Measurements from ENCODE around the gene DNAH1.

The DNAH1 gene

DNA sequence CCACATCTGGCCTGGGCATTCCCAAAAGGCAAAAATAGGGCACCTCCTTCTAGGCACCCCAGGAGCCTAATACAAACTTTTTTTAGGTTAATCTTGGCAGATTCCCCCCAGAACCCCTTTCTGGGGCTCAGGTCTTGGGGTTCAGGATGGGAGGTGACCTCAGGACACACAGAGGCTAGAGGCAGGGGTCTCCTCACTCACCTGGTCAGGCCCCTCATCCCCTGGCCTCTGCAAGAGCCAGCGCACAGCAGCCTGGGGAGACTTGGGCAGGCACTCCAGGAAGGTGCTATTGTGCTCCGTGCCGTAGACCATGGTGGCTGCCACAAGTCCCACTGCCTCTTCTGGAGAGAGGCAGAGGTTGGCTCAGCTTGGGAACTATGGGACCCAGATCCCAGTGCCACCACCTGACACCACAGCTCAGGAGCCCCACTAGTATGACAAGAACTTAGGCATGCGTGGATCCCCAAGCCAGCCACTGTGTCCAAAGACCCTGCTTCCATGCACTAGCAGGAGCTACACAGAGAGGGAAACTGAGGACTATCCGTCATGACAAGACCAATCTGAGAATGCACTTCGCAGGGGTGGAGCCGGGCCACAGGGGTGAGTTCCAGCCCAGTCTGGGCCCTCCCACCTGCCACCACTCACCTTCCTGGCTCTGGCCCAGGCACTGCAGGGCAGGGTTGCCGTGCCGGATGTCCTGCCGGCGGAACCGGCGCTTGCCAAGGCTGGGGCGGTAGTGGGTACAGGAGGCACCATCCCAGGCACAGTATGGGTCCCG is 121.4 kb downstream of the DNAH1 start:
- no peak for DNase-seq

DNA sequence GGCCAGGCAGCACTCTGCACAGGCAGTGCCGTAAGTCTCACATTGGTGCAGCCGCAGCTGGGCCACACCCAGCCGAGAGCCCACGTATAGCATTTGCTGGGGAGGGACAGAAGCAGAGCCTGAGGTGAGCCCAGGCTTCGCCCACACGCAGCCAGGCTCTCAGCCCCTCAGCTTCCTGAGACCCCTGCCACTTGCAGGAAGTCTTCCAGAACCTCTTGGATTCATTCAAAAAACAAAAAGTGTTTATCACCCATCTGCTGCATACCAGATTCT is 121.9 kb downstream of the DNAH1 start:
- no peak for DNase-seq

DNA sequence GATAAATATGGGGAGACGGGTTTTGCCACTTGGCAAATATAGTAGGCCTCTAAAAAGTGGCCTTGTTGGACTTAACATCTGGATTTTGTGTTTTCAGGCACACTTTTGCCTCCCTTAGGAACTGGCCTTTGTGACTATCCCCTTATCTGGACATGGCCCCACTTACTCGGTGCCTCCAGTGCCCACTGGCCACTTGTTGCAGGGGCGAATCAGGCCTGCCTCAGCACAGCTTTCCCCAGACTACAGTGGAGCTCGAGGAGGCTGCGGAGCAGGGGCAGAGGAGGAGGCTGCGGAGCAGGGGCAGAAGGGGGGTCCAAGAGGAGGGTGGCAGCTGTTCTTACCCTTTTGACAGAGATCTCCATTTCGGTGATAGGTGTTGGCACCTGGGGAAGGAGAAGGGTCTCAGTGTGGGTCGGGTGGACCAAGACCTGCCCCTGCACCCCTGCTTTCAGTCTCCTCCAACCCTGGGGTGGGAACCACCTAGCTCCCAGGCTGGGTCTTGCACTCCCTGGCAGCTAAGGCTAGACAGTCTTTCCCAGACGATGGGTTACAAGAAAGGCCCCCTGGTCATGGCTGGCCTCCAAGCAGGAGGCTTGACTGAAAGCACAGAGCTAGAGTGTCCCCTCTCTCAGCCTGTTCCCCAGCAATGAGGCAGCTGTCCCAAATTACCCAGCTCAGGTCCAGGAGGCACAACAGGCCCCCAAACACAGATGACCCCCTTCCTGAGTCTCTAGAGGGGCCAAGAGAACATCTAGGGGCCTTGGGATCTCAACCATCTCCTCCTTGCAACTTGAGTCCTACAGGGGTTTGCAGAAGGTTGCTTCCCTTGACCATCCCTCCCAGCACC is 122.7 kb downstream of the DNAH1 start:
- DNase-seq = no peak

DNA sequence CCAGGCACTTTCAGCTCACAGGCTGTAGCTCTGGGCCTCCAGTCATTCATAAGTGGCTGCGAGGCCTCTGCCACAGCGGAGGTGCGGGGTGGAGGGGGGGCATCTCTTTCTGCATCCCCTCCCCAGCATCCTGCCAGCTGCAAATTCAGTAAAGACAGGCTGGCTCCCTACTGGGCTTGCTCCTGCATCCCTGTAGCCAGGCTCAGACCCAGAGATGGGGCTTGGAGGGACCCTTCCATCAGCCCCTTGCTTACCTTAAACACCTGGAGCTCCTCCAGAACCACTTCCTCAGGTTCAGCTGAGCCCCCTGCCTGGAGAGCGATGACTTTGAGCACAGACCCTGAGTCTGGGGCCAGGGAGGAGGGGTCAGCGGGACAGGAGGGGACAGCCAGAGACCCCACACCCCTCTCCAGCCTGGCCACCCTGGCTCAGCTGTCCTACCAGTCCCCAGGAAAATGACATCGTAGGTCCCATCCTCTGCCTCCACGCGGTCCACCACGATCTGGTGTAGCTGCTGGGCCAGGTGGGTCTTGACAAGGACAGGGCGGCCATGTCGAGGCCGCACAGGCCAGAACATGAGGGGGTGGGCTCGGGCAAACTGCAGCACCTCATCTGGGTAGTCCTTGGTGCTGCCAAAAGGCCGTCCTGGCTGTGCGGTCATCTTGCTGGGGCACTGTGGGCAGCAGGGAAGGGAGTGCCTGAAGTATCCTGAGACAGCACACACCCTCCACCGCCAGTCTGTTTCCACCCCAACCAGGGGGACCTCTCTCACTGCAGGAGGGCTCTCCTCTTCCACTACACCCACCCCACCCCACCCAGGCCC is 123.5 kb downstream of the DNAH1 start:
- DNase-seq = no peak

DNA sequence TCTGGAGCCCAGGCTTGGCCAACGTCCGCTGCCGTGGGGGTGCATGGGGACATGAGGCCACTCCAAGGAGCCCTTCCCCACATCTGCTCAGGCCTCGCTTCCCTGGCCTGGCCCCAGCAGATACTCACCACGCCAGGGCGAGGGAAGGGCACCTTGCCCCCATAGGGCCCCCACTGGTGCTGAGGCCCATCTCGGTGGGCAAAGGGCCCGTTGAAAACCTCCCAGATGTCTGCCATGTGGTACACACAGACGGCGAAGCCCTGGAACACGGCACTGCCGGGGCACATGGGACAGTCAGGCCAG is 124.1 kb downstream of the DNAH1 start:
- no peak for DNase-seq

DNA sequence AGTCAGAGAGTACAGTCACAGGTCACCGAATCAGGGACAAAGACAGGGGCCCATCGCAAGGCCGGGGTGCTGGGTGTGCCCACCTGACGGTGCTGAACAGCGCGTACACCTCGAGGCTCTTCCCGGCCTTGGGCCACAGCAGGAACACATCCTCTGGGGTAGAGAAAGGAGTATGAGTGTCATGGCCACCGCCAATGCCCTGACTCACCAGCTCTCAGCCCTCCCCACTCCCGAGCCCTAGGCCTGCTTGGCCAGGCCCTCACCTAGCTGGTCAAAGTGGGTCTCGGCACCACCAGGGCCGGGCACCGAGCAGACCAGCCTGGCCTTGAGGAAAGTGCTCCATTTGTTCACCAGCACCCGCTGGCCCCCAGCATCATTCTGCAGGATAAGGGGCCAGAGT is 124.6 kb downstream of the DNAH1 start:
- no peak for DNase-seq

DNA sequence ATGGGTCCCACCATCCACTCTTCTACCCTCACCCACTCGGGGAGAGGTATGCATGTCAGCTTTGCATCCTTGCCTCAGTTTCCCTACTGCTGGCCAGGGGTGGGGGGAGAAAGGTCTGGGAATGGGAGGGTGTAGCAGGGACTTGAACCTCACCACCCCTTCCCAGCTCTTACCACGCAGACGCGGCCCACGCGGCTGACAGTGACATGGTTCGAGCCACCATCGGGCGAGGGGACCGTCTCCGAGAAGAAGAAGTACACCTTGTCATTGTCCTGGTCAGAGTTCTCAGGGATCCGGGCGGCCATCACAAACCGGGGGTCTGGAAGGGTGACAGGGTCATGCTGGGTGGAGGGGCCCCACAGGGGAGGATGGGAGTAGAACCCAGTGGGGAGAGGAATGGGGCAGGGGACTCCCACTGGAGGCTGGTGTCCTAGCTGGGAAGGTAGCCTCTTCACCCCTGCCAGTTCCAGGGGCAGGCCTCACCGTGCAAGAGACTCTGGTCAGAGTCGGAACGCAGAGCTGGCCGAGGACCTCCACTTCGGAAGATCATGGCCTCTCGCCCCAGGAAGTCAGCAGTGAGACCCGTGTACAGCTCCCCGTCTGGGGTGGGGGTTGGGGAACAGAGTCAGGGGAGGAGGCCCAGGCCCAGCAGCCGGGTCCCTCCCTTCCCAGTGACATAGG is 125.1 kb downstream of the DNAH1 start:
- DNase-seq = no peak

DNA sequence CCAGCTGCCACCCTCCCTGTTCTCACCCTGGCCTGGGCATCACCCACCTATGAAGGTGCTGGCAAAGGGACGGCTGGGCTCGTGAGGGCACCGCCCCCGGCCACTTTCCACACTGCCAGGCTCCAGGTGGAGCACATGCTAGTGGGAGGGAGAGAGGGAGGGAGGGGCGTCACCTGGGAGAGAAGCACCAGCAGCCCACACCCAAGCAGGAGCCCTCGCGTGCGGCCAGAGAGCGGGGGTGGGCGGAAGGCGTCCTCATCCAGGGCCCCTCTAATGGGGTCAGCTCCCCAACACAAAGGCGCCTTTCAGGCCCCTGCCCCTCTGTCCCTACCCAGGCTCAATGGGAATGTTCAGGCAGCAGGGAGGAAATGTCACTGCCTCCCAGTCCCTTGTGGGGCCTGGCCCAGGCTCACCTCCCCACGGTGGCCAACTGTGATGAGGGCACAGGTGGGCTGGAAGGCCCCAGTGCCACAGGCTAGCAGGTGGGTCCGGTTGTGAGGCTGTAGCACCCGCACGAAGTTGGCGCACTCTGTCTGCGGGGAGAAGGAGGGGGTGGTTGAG is 125.7 kb downstream of the DNAH1 start:
- DNase-seq = no peak

DNA sequence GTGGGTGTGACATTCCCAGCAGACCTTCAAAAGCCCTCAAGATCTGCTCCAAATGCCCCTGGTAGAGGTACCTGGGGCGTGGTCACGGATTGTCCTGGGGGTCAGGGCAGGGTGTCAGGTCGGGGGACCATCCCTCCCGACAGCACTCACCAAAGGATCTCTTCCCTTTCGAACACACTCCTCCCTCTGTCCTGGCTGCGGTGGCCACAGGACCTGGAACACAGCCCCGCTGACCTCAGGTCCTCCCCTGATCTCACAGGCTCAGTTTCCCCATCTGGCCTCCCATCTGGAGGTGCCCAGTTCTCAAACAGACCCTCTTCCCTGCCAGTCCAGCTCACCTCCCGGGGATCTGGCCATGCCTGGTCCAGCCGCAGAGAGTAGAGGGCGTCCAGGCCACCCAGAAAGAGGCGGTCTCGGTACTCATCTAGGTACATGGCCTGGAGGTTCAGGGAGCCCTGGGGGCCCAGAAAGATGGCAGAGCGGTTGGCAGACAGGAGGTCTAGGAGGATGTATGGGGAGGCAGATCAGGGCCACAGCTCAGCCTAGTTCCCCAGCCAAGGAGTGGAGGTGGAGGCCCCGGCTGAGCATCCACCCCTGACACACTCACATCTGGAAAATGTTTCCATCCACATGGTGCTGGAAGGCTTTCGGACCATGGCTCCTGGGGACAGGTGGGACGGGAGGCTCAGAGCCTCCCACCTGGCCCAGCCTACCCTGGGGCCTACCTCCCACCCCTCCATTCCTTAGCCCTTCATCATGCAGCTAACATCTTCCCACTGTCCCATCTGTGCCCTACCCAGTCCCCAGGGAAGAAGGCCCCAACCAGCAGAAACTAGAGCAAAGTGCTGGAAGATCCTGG is 126.5 kb downstream of the DNAH1 start:
- DNase-seq = no peak

DNA sequence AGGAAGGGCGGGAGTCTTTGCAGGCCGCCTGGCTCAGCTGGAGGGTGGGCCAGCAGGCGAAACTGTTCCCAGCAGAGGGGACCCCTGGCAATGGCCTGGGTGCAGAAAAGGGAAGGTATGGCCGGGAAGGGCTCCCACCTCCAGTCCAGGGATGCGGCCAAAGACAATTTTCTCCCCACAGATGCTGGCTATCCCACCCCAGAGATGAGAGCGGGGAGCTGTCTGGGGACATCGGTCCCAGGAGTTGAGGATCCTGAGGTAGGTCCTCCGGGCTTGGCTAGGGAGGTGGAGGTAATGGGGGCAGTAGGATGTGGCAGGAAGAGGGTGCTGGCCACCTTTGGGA is 127.1 kb downstream of the DNAH1 start:
- no peak for DNase-seq

DNA sequence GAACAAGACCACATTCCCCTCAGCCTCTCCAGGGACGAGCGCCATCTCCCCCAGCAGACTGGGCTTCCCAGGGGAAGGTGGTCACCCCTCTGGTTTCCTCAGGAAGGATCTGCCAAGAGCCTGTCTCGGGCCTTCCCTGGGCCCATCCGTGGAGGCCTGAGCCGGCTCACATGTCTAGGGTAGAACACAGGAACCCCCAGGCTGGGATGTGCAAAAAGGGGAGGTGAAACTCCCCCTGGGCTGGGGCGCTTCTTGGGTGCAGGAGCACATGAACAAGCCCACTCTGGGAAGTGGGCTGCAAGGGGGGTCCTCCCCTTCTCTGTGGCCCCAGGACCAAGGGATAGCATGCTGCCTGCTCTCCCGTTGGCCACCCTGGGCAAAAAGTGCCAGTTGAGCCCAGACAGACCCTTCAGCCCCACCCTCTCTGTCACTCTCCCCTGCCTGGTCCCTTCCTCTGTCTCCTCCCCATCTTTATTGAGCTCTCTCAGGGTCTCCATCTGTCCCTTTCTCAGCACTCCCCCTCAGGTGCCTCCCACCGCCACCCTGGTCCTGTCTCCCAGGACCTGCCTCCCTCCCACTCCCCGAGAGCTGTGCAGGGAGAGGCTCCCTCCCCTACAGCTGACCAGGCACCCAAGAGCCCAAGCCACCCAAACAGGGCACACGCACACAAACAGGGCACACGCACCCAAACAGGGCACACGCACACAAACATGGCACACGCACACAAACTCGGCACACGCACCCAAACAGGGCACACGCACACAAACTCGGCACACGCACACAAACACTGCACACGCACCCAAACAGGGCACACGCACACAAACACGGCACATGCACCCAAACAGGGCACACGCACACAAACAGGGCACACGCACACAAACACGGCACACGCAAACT is 127.9 kb downstream of the DNAH1 start:
- DNase-seq = no peak

DNA sequence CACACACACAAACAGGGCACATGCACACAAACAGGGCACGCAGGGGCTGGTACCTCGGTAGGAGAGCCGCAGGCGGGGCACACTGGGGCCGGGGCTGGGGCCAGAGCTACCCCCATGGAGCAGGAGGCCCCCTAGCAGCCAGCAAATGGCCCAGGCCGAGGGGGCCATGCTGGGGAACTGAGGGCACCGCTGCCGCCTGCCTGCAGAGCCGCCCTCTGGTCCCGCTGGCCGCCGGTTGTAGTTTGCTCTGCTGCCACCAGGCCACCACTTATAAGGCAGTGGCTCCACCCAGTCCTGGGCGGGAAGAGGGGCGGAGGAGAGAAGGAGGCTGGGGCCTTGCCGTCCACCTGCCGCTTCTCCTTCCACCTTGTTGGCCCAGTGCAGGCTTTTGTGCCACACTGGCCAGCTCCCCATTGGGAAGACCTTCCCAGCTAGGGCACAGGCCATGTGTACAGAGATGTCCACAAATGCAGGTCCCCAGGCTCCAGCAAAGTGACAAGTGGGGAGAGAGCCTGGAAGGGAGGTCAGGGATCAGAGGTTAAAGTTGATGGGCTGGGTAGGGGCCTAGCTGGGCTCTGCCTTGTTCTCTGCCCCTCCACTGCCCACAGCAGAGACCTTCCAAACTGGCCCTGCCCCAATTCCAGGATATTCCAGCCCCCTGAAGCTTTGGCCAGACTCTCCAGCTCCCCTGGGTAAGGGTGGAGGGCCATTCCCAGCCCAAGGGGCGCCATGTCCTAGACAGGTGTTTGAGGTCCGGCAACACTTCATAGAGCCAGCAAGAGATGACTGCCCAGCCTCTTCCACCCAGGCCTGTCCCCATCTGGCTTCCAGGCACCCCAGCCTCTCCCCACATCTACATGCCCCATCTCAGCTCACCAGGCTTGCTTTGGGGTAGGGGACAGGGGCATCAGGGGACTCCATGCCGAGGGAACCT is 129.0 kb downstream of the DNAH1 start, which contains the start of gene SEMA3G:
Gene SEMA3G, minus strand, starts transcription at position 244 of the 934 bp plus-strand sequence. Its CDS starts 76 bp downstream, at position 168.
- DNase-seq = peak; percentile 94

DNA sequence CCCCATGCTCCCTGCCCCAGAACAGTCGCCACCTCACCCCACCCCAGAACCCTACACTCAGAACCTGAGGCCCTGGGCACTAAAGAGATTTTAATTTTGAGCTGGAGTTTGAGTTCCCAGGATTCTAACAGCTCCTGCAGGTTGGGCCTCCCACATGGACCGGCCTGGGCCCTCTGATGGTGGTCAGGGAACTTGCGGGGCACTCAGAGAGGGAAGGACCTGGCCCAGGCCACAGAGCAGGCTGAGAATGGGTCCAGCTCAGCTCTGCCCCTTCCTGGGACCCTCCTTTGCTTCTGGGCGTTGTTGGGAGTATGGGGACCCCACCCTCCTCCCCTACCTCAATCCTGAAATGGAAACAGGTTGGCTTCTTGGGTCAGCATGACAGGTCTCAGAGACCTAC is 129.9 kb downstream of the DNAH1 start:
- DNase-seq = no peak

DNA sequence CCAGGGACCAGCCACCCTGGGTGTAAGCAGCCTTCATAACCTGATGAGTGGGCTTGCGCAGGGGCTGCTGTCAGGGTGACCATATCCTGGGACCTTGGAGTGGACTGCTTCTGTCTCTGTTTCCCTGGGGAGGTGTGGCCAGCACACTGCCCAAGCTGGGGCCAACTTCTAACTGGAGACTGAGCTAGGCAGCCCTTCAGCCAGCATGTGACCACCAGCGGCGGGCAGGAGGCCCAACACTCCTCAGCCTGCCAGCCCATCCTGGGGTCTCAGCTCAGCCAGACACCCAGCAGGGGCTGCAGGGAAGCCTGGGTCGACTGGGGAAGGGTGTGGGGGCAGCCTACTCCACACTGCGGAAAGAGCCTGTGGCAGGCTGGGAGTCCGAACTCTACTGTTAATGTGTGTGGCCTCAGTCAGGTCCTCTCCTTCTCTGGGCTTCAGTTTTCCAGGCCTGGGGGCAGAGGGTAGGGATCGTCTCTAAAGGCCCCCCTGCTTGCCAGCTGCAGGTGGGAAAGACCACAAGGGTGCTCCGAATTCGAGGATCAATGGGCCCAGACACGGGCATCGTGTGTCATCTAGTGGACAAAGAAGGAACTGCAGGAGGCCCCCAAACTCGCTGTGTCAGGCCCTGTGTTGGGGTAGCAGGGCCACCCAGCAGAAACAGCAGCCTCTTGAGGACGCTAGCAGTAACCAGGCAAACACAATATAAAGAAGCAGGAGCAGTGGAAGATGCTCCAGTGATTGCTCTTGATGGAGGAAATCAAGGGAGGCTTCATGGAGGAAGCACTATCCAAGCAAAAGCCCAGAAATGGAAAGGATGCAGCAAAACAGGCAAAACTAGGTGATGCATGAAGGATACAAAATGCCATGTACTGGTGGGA is 130.8 kb downstream of the DNAH1 start:
- peak; percentile 87 for DNase-seq

DNA sequence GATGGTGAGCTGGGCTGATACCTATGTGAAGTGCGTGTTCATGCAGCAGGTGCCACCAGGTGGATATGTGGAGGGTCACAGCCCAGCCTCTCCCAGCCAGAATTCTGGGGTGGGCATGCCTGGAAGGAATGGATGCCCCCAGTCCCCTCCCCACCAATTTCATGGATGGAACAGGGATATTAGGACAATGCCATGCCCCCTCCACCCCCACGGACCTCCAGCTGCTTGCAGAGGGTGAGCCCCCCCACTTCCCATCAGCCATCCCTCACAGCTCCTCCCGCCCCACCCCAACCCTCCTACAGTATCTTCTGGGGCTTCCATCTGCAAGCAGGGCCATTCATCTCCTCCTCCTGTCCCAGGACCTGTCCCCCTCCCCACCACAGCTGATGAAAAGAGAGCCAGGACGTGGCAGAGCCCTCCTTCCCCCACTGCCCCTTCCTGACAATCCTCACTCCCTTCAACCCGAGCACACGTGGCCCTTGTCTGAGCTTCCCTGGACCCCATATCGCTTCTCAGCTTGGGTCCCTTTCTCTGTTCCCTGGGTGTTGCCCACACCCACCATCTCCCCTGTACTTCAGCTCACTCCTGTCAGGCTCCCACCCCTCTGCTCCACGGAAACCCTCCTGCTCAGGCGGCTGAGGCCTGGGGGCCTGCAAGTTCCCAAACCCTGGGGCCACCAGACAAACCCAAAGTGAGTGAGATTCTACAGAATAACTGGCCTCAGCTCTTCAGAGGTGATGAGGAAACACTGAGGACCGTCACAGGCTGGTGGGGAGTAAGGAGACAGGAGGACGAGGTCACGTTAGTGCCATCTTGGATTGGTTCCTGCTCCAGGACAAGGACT is 131.6 kb downstream of the DNAH1 start:
- no peak for DNase-seq

Data from hematopoietic multipotent progenitor cell treated with erythropoietin and hydrocortisone succinate and interleukin-3 and kit ligand, for 4 days (in vitro differentiated cells).